OCI-LY7 (cell line): Measurements from ENCODE around the gene FCGBP. TPM values are rescaled to one million over a fixed set of nuclear protein-coding genes. Genes with fewer than 3 reads are reported as not detected.

Source experiments
- BruUV-seq: library from RNA; stranded (reverse); fragments of 400-500 nt; replicated peaks from 2 replicates; lab custom pipeline; 2021; lab: Mats Ljungman, UMichigan
- CTCF ChIA-PET: fragments of 300-600 bp; sonication (Branson Sonifier 250); formaldehyde crosslinking; loops from one replicate; lab custom pipeline; 2022; ENCODE audit warnings: antibody characterized with exemption; ENCODE audit not compliant: unreplicated experiment; lab: Charles Lee
- POLR2A ChIA-PET: fragments of 300-600 bp; sonication (Branson Sonifier 250); formaldehyde crosslinking; loops from one replicate; lab custom pipeline; 2022; ENCODE audit warnings: antibody characterized with exemption; lab: Charles Lee
- DNase-seq: peaks from one replicate; pipeline ENCODE4 v3.0.0-alpha.2; 2015; ENCODE audit warnings: low spot score
- H2AFZ ChIP-seq: fragments of 200-600 bp; sonication (generic), shearing (Covaris generic); 2 replicates; pipeline ENCODE4 v1.6.1; 2014; ENCODE audit warnings: mild to moderate bottlenecking, antibody characterized with exemption, low read length, moderate library complexity
- H3K27ac ChIP-seq: fragments of 200-600 bp; sonication (generic); 2 replicates; pipeline ENCODE4 v1.5.1; 2014; ENCODE audit warnings: mixed run types, low read depth, mild to moderate bottlenecking, moderate library complexity, low read length, inconsistent platforms; ENCODE audit not compliant: poor library complexity, severe bottlenecking
- H3K36me3 ChIP-seq: fragments of 200-600 bp; sonication (generic); 2 replicates; pipeline ENCODE4 v1.6.1; 2014; ENCODE audit warnings: mild to moderate bottlenecking, antibody characterized with exemption, low read length, moderate library complexity, mixed read lengths; ENCODE audit not compliant: insufficient read depth
- H3K4me1 ChIP-seq: fragments of 200-600 bp; sonication (generic); 2 replicates; pipeline ENCODE4 v1.5.1; 2014; ENCODE audit warnings: mild to moderate bottlenecking, low read length; ENCODE audit not compliant: insufficient read depth, poor library complexity, severe bottlenecking
- H3K4me2 ChIP-seq: fragments of 200-600 bp; sonication (generic); 2 replicates; pipeline ENCODE4 v1.6.1; 2014; ENCODE audit warnings: mild to moderate bottlenecking, low read length
- H3K4me3 ChIP-seq: fragments of 200-600 bp; sonication (generic); 2 replicates; pipeline ENCODE4 v1.5.1; 2014; ENCODE audit warnings: mild to moderate bottlenecking, low read depth, low read length; ENCODE audit not compliant: poor library complexity, severe bottlenecking
- H3K79me2 ChIP-seq: fragments of 200-600 bp; sonication (generic); 2 replicates; pipeline ENCODE4 v1.6.1; 2016; ENCODE audit warnings: low read depth, mild to moderate bottlenecking, low read length, moderate library complexity, mixed read lengths; ENCODE audit not compliant: insufficient read depth
- H3K9me2 ChIP-seq: fragments of 200-600 bp; sonication (generic); 2 replicates; pipeline ENCODE4 v1.6.1; 2016; ENCODE audit warnings: mild to moderate bottlenecking, low read length, mixed read lengths; ENCODE audit not compliant: insufficient read depth
- H3K9me3 ChIP-seq: fragments of 200-600 bp; sonication (generic); 2 replicates; pipeline ENCODE4 v1.6.1; 2014; ENCODE audit warnings: mild to moderate bottlenecking, mixed run types, low read length, mixed read lengths
- H4K20me1 ChIP-seq: fragments of 200-600 bp; sonication (generic); 2 replicates; pipeline ENCODE4 v1.6.1; 2014; ENCODE audit warnings: mild to moderate bottlenecking, antibody characterized with exemption, low read length, moderate library complexity, mixed read lengths; ENCODE audit not compliant: insufficient read depth
- CTCF ChIP-seq: fragments of 200-600 bp; sonication (generic); conservative IDR thresholded peaks from 2 replicates; pipeline ENCODE4 v1.5.1; 2014; ENCODE audit warnings: mild to moderate bottlenecking, antibody characterized with exemption, low read length, moderate library complexity, mixed read lengths
- EZH2phosphoT487 ChIP-seq: fragments of 200-600 bp; sonication (generic); IDR thresholded peaks from 2 replicates; pipeline ENCODE4 v1.6.1; 2018; ENCODE audit warnings: low read depth, borderline replicate concordance, mild to moderate bottlenecking, mixed run types, antibody characterized with exemption, low read length, moderate library complexity, mixed read lengths
- intact Hi-C: fragments of 100-400 bp; cut with micrococcal nuclease; formaldehyde crosslinking; loops from one replicate; pipeline ENCODE4 v1.10.0; 2022; ENCODE audit not compliant: unreplicated experiment
- total RNA-seq, 2 experiments: library from RNA; depleted of rRNA in 1 of 2; stranded (reverse); fragments of >200 nt in 1 of 2; shearing (Covaris generic) in 1 of 2; gene quantifications; 2 replicates each; pipeline ENCODE4 v1.2.3, GENCODE V29; 2014 to 2022

Gene FCGBP
- total RNA-seq, 2 experiments from 2014 or later: 0.41 to 1.7 TPM

DNA sequence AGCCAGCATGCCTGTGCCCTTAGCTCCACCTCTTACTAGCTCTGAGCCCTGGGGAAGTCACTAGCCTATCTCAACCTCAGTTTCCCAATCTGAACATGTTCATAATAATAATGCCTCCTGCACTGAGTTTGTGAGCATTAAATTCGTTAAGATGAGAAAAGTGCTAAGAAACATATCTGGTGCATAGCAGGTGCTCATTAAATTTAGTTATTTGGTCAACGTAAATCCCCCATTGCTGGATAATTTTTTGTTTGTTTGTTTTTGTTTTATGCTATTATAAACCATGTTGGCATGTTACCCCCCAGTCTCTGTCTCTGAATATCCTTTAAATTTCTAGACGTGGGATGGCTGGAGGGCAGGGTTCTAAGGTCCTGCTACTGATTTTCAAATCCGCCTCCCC, 10.6 kb downstream of the FCGBP start:
- H3K9me2 ChIP-seq: no peaks in the 10 kb centered on the region
- no peaks in the 10 kb centered on the region for H3K36me3 ChIP-seq
- H3K4me3 ChIP-seq: no peak overlapping the region
- H4K20me1 ChIP-seq: no peaks in the 10 kb centered on the region
- H3K4me2 ChIP-seq: no peak overlapping the region
- H3K9me3 ChIP-seq: no peaks in the 10 kb centered on the region
- no peaks in the 10 kb centered on the region for H3K4me1 ChIP-seq
- H2AFZ ChIP-seq: no peak overlapping the region
- no peak for DNase-seq
- no TSS peak for BruUV-seq
- POLR2A ChIA-PET: no interaction called here
- intact Hi-C loops: no loop called here
- H3K79me2 ChIP-seq: no peaks in the 10 kb centered on the region
- H3K27ac ChIP-seq: no peak overlapping the region
- CTCF ChIA-PET: interaction anchor here (0.6 kb wide), 1 partner anchor 1519 kb away, joined by 3 read pairs; the partner anchor contains the start of gene ERICH4
- TF ChIP-seq EZH2phosphoT487 (no peak), CTCF (no peak)

DNA sequence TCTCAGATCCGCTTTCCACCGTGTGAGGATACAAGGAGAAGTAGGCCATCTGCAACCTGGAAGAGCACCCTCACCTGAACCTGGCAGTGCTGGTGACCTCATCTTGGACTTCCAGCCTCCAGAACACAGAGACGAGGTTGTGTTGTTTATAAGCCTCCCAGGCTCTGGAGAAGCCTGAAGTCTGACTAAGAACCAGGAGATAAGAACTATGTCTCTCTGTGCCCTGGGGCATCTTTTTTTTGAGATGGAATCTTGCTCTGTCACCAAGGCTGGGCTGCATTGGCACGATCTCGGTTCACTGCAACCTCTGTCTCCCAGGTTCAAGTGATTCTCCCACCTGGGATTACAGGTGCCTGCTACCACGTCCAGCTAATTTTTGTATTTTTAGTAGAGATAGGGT, 14.5 kb downstream of the FCGBP start:
- BruUV-seq: no TSS peak

More for the DNA sequence above, 14.5 kb downstream of the FCGBP start:
- POLR2A ChIA-PET: interaction anchor here (0.6 to 0.8 kb wide), 2 partner anchors 18 to 1087 kb away, joined by 4 read pairs; no protein-coding TSS in a partner anchor
- Histone ChIP-seq H3K4me3 (no peak overlapping the region), H2AFZ (no peak overlapping the region), H3K27ac (no peak overlapping the region), H3K9me3 (no peaks in the 10 kb centered on the region), H3K9me2 (no peaks in the 10 kb centered on the region), H4K20me1 (no peaks in the 10 kb centered on the region), H3K4me1 (no peaks in the 10 kb centered on the region), H3K79me2 (no peaks in the 10 kb centered on the region), H3K4me2 (no peak overlapping the region), H3K36me3 (no peaks in the 10 kb centered on the region)
- CTCF ChIA-PET: no interaction called here
- intact Hi-C loops: no loop called here
- no peak for DNase-seq
- TF ChIP-seq EZH2phosphoT487 (no peak), CTCF (no peak)
